HG03196 (cell line): ENCODE results near the gene SPTLC2.
A peak's percentile ranks its signal among the peaks of the same experiment; 100 is the strongest.

Experiments used
- ATAC-seq: cut with Tn5 transposase; IDR thresholded peaks from one replicate; pipeline ENCODE4 v1.9.1; 2021; ENCODE audit not compliant: unreplicated experiment

SPTLC2 gene

DNA sequence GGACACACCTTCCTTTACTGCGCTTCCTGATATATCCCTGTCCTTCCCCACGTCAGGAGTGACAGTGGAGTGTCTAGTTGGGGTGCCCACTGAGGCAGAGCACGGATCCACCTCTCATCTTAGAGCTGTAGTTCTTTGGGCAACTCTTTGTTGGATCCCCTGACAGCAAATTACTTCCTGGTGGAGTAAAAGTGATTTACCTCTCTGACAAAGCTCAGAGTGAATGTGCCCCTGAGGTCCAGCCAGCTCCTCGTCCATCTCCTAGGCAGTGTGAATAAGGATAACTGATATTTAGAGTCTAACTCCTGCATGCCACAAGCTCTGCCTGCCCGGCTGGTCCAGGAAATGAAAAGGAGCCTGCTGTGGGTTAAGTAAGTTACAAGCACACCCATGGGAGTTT is 142.5 kb downstream of the SPTLC2 start:
- no peak for ATAC-seq

DNA sequence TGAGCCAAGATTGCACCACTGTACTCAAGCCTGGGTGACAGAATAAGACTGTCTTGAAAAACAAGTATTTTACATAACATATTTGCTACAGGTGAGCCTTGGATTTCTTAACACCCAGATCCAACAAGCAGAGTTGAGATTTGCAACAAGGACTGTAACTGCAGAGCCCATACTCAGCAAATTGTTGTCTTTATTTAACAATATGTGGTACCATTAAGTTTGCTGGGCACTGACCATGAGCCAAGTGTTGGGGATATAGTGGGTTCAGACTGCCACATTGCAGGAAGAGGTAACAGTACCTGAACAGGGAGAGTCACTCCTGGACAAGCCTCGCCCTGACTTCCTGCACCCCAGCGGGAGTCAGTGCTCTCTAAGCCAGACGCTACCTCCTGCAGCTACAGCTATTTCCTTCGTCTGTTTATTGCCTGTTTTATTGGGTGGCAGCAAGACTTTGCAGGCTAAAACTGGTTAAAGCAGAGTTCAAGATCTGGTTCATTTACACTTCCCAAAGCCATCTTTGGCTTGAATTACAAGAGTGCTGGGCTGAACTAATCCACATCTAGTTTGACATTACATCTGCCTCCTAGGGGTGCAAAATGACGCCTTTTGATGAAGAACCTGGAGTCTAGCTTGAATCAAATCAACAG is 146.1 kb downstream of the SPTLC2 start:
- no peak for ATAC-seq

GRCh38 chr14:77469539-77469938 is 146.9 kb downstream of the SPTLC2 start:
- ATAC-seq = no peak

GRCh38 chr14:77469067-77469505 is 147.4 kb downstream of the SPTLC2 start:
- no peak for ATAC-seq

- ATAC-seq = no peak
Observed at GRCh38 chr14:77467801-77468200, 148.6 kb downstream of the SPTLC2 start.

GRCh38 chr14:77459072-77459723 is 157.2 kb downstream of the SPTLC2 start:
- ATAC-seq = no peak

DNA sequence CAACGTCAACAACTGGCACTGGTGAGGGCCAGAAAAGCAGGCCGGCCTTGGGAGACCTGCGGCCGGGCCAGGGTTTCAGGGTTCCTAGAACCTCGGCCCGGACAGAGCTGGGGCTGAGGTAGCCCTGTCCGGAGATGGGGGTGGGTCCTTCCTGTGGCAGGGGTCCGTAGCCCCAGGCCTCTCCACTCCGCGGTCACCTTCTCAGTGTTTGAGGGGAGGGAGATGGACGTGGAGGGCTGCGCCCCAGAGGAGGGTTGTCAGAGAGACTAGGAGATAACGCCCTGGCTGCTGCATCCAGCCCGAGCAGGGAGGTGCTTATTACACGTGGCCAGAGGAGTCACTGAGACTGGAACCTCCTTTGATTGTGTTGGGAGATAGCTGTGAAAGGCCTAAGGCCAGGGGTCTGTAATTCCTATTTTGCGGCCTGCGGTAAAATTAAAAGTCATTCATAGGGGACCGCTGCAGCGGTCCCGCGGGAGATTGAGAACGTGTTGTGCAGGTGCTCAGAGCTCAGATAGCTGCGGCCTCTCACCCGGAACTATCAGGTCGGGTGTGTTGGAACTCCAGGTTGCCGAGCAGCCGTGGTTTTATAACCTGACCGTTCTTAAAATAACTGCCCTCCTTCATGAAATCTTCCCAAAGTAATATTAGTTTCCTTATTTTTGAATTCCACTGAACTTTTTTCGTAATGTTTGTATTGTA is 158.0 kb downstream of the SPTLC2 start:
- ATAC-seq = peak; percentile 9

GRCh38 chr14:77457522-77458248 is 158.8 kb downstream of the SPTLC2 start, which contains the start of the genes AHSA1 and VIPAS39:
AHSA1 (plus strand) TSS chr14:77458093; CDS start chr14:77458190, 97 bp downstream.
VIPAS39 (minus strand) TSS chr14:77457601; CDS start chr14:77454102, 3,499 bp downstream.
- ATAC-seq = peak; percentile 89

DNA sequence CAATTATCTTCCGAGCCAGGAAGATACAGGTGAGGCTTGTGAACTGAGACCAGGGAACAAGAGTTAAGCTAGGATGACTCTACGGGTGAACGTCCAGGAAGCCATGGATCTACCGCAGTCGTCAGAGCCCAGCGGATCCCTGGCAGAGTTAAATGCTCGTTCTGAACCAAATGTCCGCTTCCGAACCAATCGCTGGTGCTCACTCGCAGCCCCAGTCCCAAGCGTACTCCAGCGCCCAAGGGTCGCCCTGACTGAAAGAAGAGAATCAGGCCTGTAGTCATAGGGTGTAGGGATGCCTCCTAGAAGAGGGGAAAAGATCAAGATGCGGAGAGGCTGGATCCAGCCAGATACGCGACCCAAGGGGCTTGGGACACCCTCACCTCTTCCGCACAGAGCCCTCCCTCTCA is 159.3 kb downstream of the SPTLC2 start:
- peak; percentile 4 for ATAC-seq
